ENCODE data around the gene ARSB. TPM values are rescaled to one million over a fixed set of nuclear protein-coding genes. Genes with fewer than 3 reads are reported as not detected.

The ARSB gene
- total and polyA plus RNA-seq, 9 of the 15 experiments (the other 6 are each of a cell fraction or from before 2014, with no cell fraction given) = 0.52 to 4.6 (median 2.4) TPM

DNA sequence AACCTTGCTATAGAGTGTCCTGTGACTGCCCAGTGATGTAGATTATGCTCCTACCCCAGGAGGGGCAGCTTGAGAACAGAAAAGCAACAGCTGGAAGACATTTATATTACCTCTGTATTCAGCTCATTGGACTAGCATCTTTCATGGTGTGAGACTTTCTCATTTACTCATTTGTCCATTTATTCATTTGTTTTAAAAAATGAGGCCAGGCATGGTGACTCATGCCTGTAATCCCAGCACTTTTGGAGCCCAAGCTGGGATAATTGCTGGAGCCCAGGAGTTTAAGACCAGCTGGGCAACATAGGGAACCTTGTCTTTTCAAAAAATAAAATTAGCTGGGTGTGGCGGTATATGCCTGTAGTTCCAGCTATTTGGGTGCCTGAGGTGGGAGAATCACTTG, 206.6 kb downstream of the ARSB start (continued):
- TF ChIP-seq ZNF449 (CRISPR knock-in tag; IDR thresholded peaks at IDR 0.05) (no peak), CREBBP (IDR thresholded peaks at IDR 0.05; ENCODE audit: low read depth, low read length) (no peak), ZNF76 (CRISPR knock-in tag; IDR thresholded peaks at IDR 0.05; ENCODE audit: borderline replicate concordance) (no peak)
- TF ChIP-seq, protein P1, sequence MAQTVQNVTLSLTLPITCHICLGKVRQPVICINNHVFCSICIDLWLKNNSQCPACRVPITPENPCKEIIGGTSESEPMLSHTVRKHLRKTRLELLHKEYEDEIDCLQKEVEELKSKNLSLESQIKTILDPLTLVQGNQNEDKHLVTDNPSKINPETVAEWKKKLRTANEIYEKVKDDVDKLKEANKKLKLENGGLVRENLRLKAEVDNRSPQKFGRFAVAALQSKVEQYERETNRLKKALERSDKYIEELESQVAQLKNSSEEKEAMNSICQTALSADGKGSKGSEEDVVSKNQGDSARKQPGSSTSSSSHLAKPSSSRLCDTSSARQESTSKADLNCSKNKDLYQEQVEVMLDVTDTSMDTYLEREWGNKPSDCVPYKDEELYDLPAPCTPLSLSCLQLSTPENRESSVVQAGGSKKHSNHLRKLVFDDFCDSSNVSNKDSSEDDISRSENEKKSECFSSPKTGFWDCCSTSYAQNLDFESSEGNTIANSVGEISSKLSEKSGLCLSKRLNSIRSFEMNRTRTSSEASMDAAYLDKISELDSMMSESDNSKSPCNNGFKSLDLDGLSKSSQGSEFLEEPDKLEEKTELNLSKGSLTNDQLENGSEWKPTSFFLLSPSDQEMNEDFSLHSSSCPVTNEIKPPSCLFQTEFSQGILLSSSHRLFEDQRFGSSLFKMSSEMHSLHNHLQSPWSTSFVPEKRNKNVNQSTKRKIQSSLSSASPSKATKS (CRISPR knock-in tag; IDR thresholded peaks at IDR 0.05) = no peak
- TF ChIP-seq, protein P2, sequence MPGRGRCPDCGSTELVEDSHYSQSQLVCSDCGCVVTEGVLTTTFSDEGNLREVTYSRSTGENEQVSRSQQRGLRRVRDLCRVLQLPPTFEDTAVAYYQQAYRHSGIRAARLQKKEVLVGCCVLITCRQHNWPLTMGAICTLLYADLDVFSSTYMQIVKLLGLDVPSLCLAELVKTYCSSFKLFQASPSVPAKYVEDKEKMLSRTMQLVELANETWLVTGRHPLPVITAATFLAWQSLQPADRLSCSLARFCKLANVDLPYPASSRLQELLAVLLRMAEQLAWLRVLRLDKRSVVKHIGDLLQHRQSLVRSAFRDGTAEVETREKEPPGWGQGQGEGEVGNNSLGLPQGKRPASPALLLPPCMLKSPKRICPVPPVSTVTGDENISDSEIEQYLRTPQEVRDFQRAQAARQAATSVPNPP (IDR thresholded peaks at IDR 0.05; ENCODE audit: borderline replicate concordance, insufficient read depth, insufficient read length) = no peak

All from K562 (cell line).